Stimulated activated CD4-positive, alpha-beta T cell treated with anti-CD3 and anti-CD28 coated beads, Interleukin-12 subunit alpha, Interleukin-12 subunit beta, amount 100 ng/mL, for 4 hours (primary cell): ENCODE data around the gene MAGEA3.
"Not testable (repeated sequence)": the region's sequence is repeated elsewhere in the genome, so short reads cannot be mapped to it uniquely, and the experiment has no call there.

Experiments
- DNase-seq: peaks from one replicate; pipeline ENCODE4 v3.0.0-alpha.2; 2020

The MAGEA3 gene, protein sequence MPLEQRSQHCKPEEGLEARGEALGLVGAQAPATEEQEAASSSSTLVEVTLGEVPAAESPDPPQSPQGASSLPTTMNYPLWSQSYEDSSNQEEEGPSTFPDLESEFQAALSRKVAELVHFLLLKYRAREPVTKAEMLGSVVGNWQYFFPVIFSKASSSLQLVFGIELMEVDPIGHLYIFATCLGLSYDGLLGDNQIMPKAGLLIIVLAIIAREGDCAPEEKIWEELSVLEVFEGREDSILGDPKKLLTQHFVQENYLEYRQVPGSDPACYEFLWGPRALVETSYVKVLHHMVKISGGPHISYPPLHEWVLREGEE

DNA sequence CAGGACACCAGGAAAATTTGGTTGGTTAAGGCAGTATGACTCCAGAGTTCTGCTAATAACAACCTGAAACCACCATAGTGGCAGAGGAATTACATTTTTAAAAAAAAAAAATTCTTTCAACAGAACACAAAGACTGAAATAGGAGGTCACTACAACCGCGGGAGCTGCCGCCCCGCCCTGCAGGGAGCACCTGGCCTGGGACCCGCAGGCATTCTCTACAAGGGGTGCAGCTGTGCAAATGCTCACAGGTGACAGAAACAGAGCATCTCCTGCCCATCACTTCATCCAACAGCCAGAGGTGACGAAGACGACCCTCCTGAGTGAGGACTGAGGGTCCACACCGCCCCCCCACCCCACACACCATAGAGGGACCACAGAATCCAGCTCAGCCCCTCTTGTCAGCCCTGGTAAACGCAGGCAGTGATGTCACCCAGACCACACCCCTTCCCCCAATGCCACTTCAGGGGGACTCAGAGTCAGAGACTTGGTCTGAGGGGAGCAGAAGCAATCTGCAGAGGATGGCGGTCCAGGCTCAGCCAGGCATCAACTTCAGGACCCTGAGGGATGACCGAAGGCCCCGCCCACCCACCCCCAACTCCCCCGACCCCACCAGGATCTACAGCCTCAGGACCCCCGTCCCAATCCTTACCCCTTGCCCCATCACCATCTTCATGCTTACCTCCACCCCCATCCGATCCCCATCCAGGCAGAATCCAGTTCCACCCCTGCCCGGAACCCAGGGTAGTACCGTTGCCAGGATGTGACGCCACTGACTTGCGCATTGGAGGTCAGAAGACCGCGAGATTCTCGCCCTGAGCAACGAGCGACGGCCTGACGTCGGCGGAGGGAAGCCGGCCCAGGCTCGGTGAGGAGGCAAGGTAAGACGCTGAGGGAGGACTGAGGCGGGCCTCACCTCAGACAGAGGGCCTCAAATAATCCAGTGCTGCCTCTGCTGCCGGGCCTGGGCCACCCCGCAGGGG lies at the start of gene MAGEA3:
TSS of gene MAGEA3 (plus strand) at position 843 of the 980 bp plus-strand sequence. CDS start 2,039 bp downstream, outside the sequence.
- DNase-seq: not testable (repeated sequence)

DNA sequence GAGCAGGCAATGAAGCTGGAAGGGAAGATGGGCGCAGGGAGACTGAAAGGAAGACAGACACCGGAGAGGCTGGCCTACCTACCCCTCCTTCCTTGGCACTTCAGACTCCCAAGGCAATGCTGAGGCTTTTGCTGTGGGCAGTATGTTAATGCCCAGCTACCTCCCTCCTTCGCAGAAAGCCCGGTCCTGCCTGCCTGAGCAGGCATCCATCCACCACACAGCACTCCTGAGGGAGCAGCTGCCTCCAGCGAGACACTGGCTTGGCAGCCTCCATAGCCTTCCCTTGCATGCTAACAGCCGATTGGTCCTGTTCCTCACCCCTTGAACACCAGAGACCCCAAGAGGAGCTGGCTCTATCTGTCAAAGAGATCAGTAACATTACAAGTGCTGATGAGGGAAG lies 46.5 kb upstream of the MAGEA3 start:
- DNase-seq: no peak

DNA sequence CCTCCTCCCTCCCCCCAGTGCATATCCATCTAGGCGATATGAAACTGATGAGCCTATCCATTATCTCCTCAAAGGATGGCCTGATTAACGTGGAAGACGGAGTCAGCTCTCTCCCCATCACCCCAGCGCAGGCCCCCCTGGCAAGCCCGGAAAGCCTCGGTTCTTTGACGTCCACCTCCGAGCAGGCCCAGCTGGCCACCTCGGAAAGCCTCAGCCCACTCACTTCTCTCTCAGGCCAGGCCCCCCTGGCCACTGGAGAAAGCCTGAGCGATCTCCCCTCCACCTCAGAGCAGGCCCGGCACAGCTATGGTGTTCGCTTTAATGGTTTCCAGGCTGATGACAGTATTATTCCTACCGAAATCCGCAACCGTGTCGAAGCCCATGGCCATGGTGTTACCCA lies 46.1 kb upstream of the MAGEA3 start:
- no peak for DNase-seq

DNA sequence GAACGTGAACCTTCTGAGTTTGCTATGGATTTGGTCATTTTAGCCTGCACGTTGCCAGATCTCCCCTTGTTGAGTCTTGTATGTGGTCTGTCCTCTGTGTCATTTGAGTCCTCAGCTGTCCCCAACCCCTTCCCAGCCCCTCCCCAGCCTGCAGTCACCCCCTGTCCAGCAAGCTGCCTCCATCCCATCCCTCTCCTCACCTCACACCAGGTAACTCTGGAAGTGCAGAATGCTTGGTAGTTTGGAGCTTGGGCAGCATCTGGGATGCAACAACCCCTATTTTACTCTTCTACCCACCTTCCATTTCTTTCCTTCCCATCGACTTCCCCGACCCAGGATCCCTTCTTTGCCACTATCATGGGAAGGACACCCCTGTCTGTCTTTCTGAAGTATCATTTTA lies 42.5 kb upstream of the MAGEA3 start:
- no peak for DNase-seq

DNA sequence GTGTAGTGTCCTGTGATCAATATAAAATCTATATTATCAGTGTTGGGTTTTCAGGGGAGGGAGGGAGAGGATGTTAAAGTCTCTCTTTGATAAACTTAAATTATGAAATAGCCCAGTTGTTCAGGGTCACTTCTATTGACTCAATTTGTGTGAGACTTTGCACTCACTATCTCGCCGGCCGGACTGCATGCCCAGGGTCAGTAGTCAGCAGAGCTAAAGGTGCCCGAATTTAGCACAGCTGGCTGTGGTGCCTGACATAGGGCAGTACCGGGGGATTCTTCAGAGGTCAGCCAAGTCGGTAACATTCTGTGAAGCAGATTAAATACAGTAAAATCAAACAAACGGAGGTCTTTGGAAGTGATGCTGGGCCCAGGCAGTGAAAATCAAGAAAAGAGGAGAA lies 41.7 kb upstream of the MAGEA3 start:
- DNase-seq: no peak

DNA sequence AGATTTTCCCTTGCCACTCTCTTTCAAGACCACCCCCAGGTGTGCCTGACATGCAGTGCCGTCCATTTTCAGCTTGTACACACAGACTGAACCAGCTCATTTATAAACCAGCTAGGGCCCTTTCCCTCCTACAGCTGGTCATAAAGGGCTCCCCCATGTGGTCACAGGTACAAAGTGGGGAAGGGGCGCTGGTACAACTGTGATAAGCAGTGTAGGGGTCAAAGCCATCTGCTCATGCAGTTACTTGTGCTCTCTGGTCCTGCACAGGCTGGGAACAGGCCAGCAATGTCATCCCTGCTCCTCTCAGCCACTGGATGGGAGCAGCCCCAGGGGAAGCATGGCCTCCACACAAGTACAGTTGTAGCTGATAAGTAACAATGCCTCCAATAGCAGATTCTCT lies 40.3 kb upstream of the MAGEA3 start:
- no peak for DNase-seq

DNA sequence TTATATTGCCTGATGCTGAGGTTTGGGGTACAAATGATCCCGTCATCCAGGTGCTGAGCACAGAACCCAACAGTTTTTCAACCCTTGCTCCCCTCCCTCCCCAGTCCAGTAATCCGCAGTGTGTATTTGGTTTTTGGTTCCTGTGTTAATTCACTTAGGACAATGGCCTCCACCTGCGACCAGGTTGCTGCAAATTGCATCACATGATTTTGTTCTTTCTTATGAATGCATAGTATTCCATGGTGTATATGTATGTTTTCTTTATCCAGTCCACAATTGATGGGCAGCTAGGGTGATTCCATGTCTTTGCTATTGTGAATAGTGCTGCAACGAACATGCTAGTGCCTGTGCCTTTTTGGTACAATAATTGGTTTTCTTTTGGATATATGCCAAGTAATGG lies 35.5 kb upstream of the MAGEA3 start:
- DNase-seq: no peak

DNA sequence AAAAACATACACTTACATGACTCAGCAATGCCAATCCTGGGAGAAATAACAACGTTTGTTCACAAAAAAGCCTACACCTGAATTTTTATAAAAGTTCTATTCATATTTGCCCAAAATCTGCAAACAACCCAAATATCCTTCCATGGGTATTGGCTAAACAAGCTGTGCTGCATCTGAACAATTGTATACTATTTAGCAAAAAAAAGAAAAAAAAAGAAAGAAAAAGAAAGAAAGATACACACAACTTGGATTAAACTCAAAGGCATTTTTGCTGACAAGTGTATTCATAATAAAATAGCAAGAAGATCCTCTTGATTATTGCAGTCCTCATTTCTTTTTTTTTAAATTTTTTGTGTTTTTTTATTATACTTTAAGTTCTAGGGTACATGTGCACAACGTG lies 24.5 kb upstream of the MAGEA3 start:
- no peak for DNase-seq

DNA sequence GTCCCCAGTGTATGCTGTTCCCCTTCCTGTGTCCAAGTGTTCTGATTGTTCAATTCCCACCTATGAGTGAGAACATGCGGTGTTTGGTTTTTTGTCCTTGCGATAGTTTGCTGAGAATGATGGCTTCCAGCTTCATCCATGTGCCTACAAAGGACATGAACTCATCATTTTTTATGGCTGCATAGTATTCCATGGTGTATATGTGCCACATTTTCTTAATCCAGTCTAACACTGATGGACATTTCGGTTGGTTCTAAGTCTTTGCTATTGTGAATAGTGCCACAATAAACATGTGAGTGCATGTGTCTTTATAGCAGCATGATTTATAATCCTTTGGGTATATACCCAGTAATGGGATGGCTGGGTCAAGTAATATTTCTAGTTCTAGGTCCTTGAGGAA lies 23.9 kb upstream of the MAGEA3 start:
- not testable (repeated sequence) for DNase-seq

DNA sequence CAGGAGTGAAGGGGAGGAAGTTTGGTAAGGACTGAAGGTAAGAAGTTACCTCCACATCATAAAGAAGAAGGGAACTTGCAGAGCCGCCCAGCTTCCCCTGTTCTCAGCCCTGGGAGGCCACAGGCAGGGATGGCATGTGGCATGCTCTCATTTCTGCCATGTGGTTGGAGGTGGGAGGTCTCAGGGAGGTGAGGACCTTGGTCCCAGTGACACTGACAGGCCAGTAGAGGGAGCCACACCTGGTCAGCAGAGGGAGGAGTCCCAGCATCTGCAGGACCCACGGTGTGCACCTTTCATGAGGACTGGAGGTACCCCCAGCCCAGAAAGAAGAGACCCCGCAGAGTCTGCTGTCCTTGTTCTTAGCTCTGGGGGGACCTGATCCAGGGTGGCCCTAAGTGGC lies 17.6 kb upstream of the MAGEA3 start:
- not testable (repeated sequence) for DNase-seq

DNA sequence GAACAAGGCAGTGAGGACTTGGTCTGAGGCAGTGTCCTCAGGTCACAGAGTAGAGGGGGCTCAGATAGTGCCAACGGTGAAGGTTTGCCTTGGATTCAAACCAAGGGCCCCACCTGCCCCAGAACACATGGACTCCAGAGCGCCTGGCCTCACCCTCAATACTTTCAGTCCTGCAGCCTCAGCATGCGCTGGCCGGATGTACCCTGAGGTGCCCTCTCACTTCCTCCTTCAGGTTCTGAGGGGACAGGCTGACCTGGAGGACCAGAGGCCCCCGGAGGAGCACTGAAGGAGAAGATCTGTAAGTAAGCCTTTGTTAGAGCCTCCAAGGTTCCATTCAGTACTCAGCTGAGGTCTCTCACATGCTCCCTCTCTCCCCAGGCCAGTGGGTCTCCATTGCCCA lies 1.8 kb downstream of the MAGEA3 start:
- not testable (repeated sequence) for DNase-seq

DNA sequence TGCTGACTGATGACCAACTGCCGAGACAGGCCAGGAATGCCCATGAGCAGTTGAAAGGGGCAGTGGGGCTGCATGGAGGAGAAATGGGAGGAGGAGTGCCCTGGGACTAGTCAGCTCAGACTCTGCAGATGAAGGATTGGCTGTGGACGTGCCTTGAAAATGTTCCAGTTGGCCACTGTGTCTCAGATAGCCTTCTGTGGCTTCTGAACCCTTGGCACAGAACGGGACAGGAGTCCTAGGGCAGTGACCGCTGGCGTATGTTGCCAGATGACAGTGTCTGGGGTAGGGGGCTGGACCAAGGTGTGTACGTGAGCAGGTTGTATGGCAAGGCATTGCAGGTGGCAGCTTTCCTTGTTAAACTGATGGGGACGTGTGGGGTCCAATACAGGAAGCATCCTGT lies 7.9 kb downstream of the MAGEA3 start:
- not testable (repeated sequence) for DNase-seq

DNA sequence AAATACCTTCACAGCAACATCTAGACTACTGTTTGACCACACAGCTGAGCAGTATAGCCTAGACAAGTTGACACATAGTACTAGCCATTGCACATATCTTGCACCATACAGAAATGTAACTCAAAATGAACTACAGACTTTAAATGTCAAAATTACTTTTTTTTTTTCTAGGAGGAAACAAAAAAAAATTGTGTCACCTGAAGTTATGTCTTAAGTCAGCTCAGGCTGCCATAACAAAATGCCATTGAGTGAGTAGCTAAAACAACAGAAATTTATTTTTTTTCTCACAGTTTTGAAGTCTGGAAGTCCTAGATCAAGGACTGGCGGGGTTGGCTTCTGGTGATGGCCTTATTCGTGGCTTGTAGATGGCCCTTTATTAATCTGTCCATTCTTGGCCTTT lies 10.6 kb downstream of the MAGEA3 start, which contains the start of gene CSAG2:
TSS of gene CSAG2 (minus strand) at position 101 of the 400 bp plus-strand sequence. CDS start 161 bp downstream, outside the sequence.
- DNase-seq: not testable (repeated sequence)

DNA sequence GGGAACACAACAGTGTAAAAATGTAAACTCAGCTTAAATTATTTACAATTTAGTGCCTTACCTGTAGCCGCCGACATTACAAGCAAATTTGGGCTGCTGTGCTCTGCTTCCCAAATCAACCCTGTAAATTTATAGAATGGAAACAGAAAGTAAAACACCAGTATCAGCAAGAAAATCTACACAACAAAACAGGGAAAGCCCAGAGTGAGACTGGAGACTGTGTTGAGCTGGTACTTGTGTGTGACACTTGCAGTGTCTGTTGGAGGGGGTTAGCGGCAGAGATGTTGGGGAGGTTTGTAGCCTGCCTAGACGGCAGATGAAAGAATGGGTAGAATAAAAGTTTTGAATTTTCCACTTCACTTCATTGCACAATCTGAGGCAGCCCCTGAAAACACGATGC lies 14.6 kb downstream of the MAGEA3 start:
- DNase-seq: not testable (repeated sequence)

DNA sequence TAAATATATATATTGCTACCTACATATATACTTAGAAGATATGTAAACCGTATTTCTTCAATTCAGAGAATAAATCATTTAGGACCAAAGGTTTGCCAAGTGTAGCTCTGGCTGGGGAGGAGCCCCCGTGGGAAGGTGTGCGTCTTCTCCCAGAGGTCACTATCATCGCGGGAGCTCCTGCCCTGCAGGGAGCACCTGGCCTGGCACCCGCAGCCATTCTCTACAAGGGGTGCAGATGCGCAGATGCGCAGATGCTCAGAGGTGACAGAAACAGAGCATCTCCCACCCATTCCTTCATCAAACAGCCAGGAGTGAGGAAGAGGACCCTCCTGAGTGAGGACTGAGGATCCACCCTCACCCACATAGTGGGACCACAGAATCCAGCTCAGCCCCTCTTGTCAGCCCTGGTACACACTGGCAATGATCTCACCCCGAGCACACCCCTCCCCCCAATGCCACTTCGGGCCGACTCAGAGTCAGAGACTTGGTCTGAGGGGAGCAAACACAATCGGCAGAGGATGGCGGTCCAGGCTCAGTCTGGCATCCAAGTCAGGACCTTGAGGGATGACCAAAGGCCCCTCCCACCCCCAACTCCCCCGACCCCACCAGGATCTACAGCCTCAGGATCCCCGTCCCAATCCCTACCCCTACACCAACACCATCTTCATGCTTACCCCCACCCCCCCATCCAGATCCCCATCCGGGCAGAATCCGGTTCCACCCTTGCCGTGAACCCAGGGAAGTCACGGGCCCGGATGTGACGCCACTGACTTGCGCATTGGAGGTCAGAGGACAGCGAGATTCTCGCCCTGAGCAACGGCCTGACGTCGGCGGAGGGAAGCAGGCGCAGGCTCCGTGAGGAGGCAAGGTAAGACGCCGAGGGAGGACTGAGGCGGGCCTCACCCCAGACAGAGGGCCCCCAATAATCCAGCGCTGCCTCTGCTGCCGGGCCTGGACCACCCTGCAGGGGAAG lies 15.5 kb downstream of the MAGEA3 start, which contains the start of gene MAGEA2B:
TSS of gene MAGEA2B (plus strand) at position 814 of the 973 bp plus-strand sequence. CDS start 2,479 bp downstream, outside the sequence.
- DNase-seq: not testable (repeated sequence)

DNA sequence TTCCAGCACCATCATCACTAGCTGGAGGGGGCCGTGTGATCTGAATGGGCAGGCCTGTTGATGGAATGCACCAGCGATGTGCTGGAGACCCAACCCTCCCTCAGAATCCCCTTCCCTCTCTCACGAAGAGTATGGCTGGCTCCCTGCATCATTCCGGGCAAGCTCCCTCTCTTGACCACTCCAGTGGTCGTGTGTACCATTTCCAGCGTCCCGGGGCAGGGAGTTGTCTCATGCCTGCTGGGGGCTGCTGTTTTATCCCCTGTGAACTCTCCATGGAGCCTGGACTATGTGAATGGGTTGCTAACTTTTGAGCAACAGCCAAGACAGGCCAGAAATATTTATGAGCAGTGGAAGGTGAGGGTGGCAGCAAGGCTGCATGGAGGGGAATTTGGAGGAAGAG lies 26.8 kb downstream of the MAGEA3 start:
- DNase-seq: no peak

DNA sequence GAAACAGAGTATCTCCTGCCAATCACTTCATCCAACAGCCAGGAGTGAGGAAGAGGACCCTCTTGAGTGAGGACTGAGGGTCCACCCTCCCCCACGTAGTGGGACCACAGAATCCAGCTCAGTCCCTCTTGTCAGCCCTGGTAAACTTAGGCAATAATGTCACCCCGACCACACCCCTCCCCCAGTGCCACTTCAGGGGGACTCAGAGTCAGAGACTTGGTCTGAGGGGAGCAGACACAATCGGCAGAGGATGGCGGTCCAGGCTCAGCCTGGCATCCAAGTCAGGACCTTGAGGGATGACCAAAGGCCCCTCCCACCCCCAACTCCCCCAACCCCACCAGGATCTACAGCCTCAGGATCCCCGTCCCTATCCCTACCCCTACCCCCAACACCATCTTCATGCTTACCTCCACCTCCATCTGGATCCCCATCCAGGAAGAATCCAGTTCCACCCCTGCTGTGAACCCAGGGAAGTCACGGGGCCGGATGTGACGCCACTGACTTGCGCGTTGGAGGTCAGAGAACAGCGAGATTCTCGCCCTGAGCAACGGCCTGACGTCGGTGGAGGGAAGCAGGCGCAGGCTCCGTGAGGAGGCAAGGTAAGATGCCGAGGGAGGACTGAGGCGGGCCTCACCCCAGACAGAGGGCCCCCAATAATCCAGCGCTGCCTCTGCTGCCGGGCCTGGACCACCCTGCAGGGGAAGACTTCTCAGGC lies 34.8 kb downstream of the MAGEA3 start, which contains the start of the genes CSAG1 and MAGEA12:
TSS of gene CSAG1 (minus strand) at position 461 of the 715 bp plus-strand sequence. CDS start 1,261 bp downstream, outside the sequence.
TSS of gene MAGEA12 (plus strand) at position 497 of the 715 bp plus-strand sequence. CDS start 2,405 bp downstream, outside the sequence.
- DNase-seq: no peak

DNA sequence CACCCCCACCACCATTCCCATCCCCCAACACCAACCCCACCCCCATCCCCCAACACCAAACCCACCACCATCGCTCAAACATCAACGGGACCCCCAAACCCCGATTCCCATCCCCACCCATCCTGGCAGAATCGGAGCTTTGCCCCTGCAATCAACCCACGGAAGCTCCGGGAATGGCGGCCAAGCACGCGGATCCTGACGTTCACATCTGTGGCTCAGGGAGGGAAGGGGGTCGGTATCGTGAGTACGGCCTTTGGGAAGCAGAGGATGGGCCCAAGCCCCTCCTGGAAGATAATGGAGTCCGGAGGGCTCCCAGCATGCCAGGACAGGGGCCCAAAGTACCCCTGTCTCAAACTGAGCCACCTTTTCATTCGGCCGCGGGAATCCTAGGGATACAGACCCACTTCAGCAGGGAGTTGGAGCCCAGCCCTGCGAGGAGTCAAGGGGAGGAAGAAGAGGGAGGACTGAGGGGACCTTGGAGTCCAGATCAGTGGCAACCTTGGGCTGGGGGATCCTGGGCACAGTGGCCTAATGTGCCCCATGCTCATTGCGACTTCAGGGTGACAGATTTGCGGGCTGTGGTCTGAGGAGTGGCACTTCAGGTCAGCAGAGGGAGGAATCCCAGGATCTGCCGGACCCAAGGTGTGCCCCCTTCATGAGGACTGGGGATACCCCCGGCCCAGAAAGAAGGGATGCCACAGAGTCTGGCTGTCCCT lies 35.7 kb downstream of the MAGEA3 start:
- not testable (repeated sequence) for DNase-seq

DNA sequence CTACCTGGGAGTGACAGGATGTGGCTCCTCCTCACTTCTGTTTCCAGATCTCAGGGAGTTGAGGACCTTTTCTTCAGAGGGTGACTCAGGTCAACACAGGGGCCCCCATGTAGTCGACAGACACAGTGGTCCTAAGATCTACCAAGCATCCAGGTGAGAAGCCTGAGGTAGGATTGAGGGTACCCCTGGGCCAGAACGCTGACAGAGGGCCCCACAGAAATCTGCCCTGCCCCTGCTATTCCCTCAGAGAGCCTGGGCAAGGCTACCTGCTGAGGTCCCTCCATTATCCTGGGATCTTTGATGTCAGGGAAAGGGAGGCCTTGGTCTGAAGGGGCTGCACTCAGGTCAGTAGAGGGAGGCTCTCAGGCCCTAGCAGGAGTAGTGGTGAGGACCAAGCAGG lies 36.5 kb downstream of the MAGEA3 start:
- DNase-seq: no peak

DNA sequence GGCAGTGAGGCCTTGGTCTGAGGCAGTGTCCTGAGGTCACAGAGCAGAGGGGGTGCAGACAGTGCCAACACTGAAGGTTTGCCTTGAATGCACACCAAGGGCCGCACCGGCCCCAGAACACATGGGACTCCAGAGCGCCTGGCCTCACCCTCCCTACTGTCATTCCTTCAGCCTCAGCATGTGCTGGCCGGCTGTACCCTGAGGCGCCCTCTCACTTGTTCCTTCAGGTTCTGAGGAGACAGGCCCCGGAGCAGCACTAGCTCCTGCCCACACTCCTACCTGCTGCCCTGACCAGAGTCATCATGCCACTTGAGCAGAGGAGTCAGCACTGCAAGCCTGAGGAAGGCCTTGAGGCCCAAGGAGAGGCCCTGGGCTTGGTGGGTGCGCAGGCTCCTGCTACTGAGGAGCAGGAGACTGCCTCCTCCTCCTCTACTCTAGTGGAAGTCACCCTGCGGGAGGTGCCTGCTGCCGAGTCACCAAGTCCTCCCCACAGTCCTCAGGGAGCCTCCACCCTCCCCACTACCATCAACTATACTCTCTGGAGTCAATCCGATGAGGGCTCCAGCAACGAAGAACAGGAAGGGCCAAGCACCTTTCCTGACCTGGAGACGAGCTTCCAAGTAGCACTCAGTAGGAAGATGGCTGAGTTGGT lies 37.4 kb downstream of the MAGEA3 start:
- no peak for DNase-seq
